ENCODE measurements around the gene FBXL22.

GRCh38 chr15:63553388-63553791 lies 43.8 kb upstream of the FBXL22 start:
- no peak for TF ChIP-seq CTCF (conservative IDR thresholded peaks at IDR 0.05; ENCODE audit: low read length)
- no peak for TF ChIP-seq EZH2phosphoT487 (IDR thresholded peaks at IDR 0.05; ENCODE audit: borderline replicate concordance)
